Trophoblast cell (in vitro differentiated cells and primary cell): ENCODE measurements around the gene METTL21A.

Experiments
- DNase-seq, 2 donors: peaks; one replicate each; pipeline ENCODE4 v3.0.0-alpha.2; 2016
- H2AFZ ChIP-seq: 2 replicates; pipeline ENCODE4 v1.6.1; 2013; ENCODE audit warnings: low read length, moderate library complexity, mild to moderate bottlenecking; ENCODE audit not compliant: insufficient read depth, poor library complexity
- H2AK5ac ChIP-seq: 2 replicates; pipeline ENCODE4 v1.6.1; 2013; ENCODE audit warnings: mild to moderate bottlenecking, low read length
- H2BK120ac ChIP-seq: 2 replicates; pipeline ENCODE4 v1.6.1; 2013; ENCODE audit warnings: low read length, mild to moderate bottlenecking, moderate library complexity; ENCODE audit not compliant: insufficient read depth, poor library complexity
- H2BK12ac ChIP-seq: 2 replicates; pipeline ENCODE4 v1.6.1; 2013; ENCODE audit warnings: mild to moderate bottlenecking, low read length, moderate library complexity
- H2BK5ac ChIP-seq: 2 replicates; pipeline ENCODE4 v1.6.1; 2013; ENCODE audit warnings: low read length, low read depth, moderate library complexity, mild to moderate bottlenecking; ENCODE audit not compliant: poor library complexity
- H3K14ac ChIP-seq: 2 replicates; pipeline ENCODE4 v1.6.1; 2013; ENCODE audit warnings: mild to moderate bottlenecking, low read length
- H3K18ac ChIP-seq: 2 replicates; pipeline ENCODE4 v1.6.1; 2013; ENCODE audit warnings: mild to moderate bottlenecking, low read length
- H3K23ac ChIP-seq: 2 replicates; pipeline ENCODE4 v1.6.1; 2013; ENCODE audit warnings: low read length
- H3K27ac ChIP-seq: 2 replicates; pipeline ENCODE4 v1.5.1; 2013; ENCODE audit warnings: low read depth, mild to moderate bottlenecking, inconsistent platforms, low read length, moderate library complexity
- H3K27me3 ChIP-seq: 2 replicates; pipeline ENCODE4 v1.6.1; 2013; ENCODE audit warnings: inconsistent platforms, mild to moderate bottlenecking, low read length, moderate library complexity; ENCODE audit not compliant: insufficient read depth
- H3K36me3 ChIP-seq, 2 experiments: 1 replicate in 1 of 2; 2 replicates in 1 of 2; pipeline ENCODE4 v1.6.1; 2013; ENCODE audit warnings: low read length in 2 of 2, mild to moderate bottlenecking in 2 of 2, moderate library complexity in 1 of 2; ENCODE audit not compliant: insufficient read depth in 2 of 2, control insufficient read depth in 1 of 2
- H3K4ac ChIP-seq: 2 replicates; pipeline ENCODE4 v1.6.1; 2013; ENCODE audit warnings: low read depth, mild to moderate bottlenecking, low read length, moderate library complexity
- H3K4me1 ChIP-seq, 2 experiments: 1 replicate in 1 of 2; 2 replicates in 1 of 2; pipeline ENCODE4 v1.6.1; 2013; ENCODE audit warnings: low read length in 2 of 2, mild to moderate bottlenecking in 2 of 2, moderate library complexity in 1 of 2; ENCODE audit not compliant: insufficient read depth in 2 of 2, control insufficient read depth in 1 of 2
- H3K4me2 ChIP-seq: 2 replicates; pipeline ENCODE4 v1.6.1; 2013; ENCODE audit warnings: inconsistent platforms, mild to moderate bottlenecking, low read length, moderate library complexity
- H3K4me3 ChIP-seq: 2 replicates; pipeline ENCODE4 v1.5.1; 2013; ENCODE audit warnings: mild to moderate bottlenecking, low read depth, low read length, inconsistent platforms
- H3K79me1 ChIP-seq: one replicate; pipeline ENCODE4 v1.6.1; 2013; ENCODE audit warnings: low read length
- H3K79me2 ChIP-seq: 2 replicates; pipeline ENCODE4 v1.6.1; 2013; ENCODE audit warnings: low read length, mild to moderate bottlenecking; ENCODE audit not compliant: control insufficient read depth, insufficient read depth, poor library complexity
- H3K9ac ChIP-seq: 2 replicates; pipeline ENCODE4 v1.6.1; 2013; ENCODE audit warnings: mild to moderate bottlenecking, low read length
- H3K9me3 ChIP-seq: 2 replicates; pipeline ENCODE4 v1.6.1; 2013; ENCODE audit warnings: low read depth, mild to moderate bottlenecking, control low read depth, inconsistent platforms, low read length; ENCODE audit not compliant: insufficient read depth
- H4K12ac ChIP-seq: 2 replicates; pipeline ENCODE4 v1.6.1; 2013; ENCODE audit warnings: low read depth, mild to moderate bottlenecking, low read length, moderate library complexity
- H4K8ac ChIP-seq: 2 replicates; pipeline ENCODE4 v1.6.1; 2013; ENCODE audit warnings: low read depth, mild to moderate bottlenecking, low read length, moderate library complexity
- H4K91ac ChIP-seq: one replicate; pipeline ENCODE4 v1.6.1; 2013; ENCODE audit warnings: low read depth, mild to moderate bottlenecking, low read length, moderate library complexity
- WGBS: extraction: QIAGEN DNeasy Blood & Tissue Kit; methylation state at CpG from one replicate; pipeline ENCODE4 v1.1.7; 2013; ENCODE audit warnings: missing lambda C conversion rate; ENCODE audit not compliant: insufficient read length, insufficient coverage; ENCODE audit errors: extremely low coverage; 5-methylcytosine and 5-hydroxymethylcytosine counted together

The METTL21A gene

GRCh38 chr2:207616185-207616584 lies 9.0 kb downstream of the METTL21A start:
- Histone ChIP-seq H3K27ac (no peak overlapping the region), H3K4ac (no peak overlapping the region), H3K4me2 (no peak overlapping the region), H2BK120ac (no peak overlapping the region), H4K91ac (no peak overlapping the region), H2BK12ac (no peak overlapping the region), H2BK5ac (no peak overlapping the region), H3K27me3 (no peaks in the 10 kb centered on the region), H3K4me3 (no peak overlapping the region), H2AK5ac (no peak overlapping the region), H3K9ac (no peak overlapping the region), H3K14ac (no peak overlapping the region), H3K79me1 (peaks cover 1% of the 10 kb centered on the region), H2AFZ (no peak overlapping the region), H3K18ac (no peak overlapping the region), H3K79me2 (no peaks in the 10 kb centered on the region), H3K36me3 (peaks cover 2 to 5% of the 10 kb centered on the region in 2 experiments), H3K9me3 (no peaks in the 10 kb centered on the region), H4K12ac (no peak overlapping the region), H3K23ac (no peak overlapping the region), H4K8ac (no peak overlapping the region), H3K4me1 (peaks cover 2 to 5% of the 10 kb centered on the region in 2 experiments)
- WGBS, result no CpG with 5 or more reads among the region's 4 CpGs
- DNase-seq, result peak; percentile 66 to 68

GRCh38 chr2:207614824-207615223 lies 10.4 kb downstream of the METTL21A start:
- H4K12ac ChIP-seq, result no peak overlapping the region
- H3K18ac ChIP-seq, result no peak overlapping the region
- no peak overlapping the region for H3K4ac ChIP-seq
- no peak overlapping the region for H2BK12ac ChIP-seq
- WGBS, result no CpG with 5 or more reads among the region's 2 CpGs
- no peak overlapping the region for H3K4me3 ChIP-seq
- no peak overlapping the region for H2BK5ac ChIP-seq
- no peak overlapping the region for H2BK120ac ChIP-seq
- H3K9ac ChIP-seq, result no peak overlapping the region
- H3K23ac ChIP-seq, result no peak overlapping the region
- H3K79me2 ChIP-seq, result no peaks in the 10 kb centered on the region
- H3K27ac ChIP-seq, result no peak overlapping the region
- H3K4me2 ChIP-seq, result no peak overlapping the region
- no peaks in the 10 kb centered on the region for H3K9me3 ChIP-seq
- H3K4me1 ChIP-seq, result peaks cover 2 to 5% of the 10 kb centered on the region in 2 experiments
- DNase-seq, result no peak
- H3K14ac ChIP-seq, result no peak overlapping the region
- no peak overlapping the region for H4K8ac ChIP-seq
- peaks cover 2% of the 10 kb centered on the region in 2 experiments for H3K36me3 ChIP-seq
- H2AFZ ChIP-seq, result no peak overlapping the region
- H4K91ac ChIP-seq, result no peak overlapping the region
- no peak overlapping the region for H2AK5ac ChIP-seq
- H3K27me3 ChIP-seq, result no peaks in the 10 kb centered on the region
- peaks cover 1% of the 10 kb centered on the region for H3K79me1 ChIP-seq

- H2BK12ac ChIP-seq, result no peak overlapping the region
- H4K8ac ChIP-seq, result no peak overlapping the region
- no peak overlapping the region for H2BK5ac ChIP-seq
- no CpG with 5 or more reads among the region's 4 CpGs for WGBS
- H4K91ac ChIP-seq, result no peak overlapping the region
- H3K9ac ChIP-seq, result no peak overlapping the region
- H3K14ac ChIP-seq, result no peak overlapping the region
- H3K27me3 ChIP-seq, result no peaks in the 10 kb centered on the region
- peaks cover 0 to 2% of the 10 kb centered on the region in 2 experiments for H3K36me3 ChIP-seq
- no peak for DNase-seq
- H3K18ac ChIP-seq, result no peak overlapping the region
- H2AK5ac ChIP-seq, result no peak overlapping the region
- no peak overlapping the region for H3K23ac ChIP-seq
- no peak overlapping the region for H3K4ac ChIP-seq
- no peak overlapping the region for H3K4me3 ChIP-seq
- no peaks in the 10 kb centered on the region for H3K79me2 ChIP-seq
- no peak overlapping the region for H2BK120ac ChIP-seq
- peaks cover 2 to 5% of the 10 kb centered on the region in 2 experiments for H3K4me1 ChIP-seq
- no peak overlapping the region for H4K12ac ChIP-seq
- no peaks in the 10 kb centered on the region for H3K9me3 ChIP-seq
- H3K79me1 ChIP-seq, result peaks cover 1% of the 10 kb centered on the region
- no peak overlapping the region for H3K4me2 ChIP-seq
- H3K27ac ChIP-seq, result no peak overlapping the region
- H2AFZ ChIP-seq, result no peak overlapping the region
Observed at GRCh38 chr2:207612714-207613113, 12.5 kb downstream of the METTL21A start.

- WGBS, result no CpG with 5 or more reads among the region's 5 CpGs
- no peak overlapping the region for H2AFZ ChIP-seq
- H3K23ac ChIP-seq, result no peak overlapping the region
- no peak overlapping the region for H4K12ac ChIP-seq
- no peak overlapping the region for H4K8ac ChIP-seq
- no peak overlapping the region for H3K18ac ChIP-seq
- no peak overlapping the region for H2BK5ac ChIP-seq
- no peak overlapping the region for H3K14ac ChIP-seq
- H3K36me3 ChIP-seq, result peaks cover 0 to 1% of the 10 kb centered on the region in 2 experiments
- no peak overlapping the region for H3K4me2 ChIP-seq
- no peak for DNase-seq
- H3K79me1 ChIP-seq, result no peaks in the 10 kb centered on the region
- no peak overlapping the region for H3K4ac ChIP-seq
- H3K9ac ChIP-seq, result no peak overlapping the region
- no peak overlapping the region for H2BK120ac ChIP-seq
- no peak overlapping the region for H2AK5ac ChIP-seq
- no peaks in the 10 kb centered on the region for H3K9me3 ChIP-seq
- H3K4me1 ChIP-seq, result no peaks in the 10 kb centered on the region
- H3K79me2 ChIP-seq, result no peaks in the 10 kb centered on the region
- no peaks in the 10 kb centered on the region for H3K27me3 ChIP-seq
- H4K91ac ChIP-seq, result no peak overlapping the region
- H2BK12ac ChIP-seq, result no peak overlapping the region
- no peak overlapping the region for H3K27ac ChIP-seq
- no peak overlapping the region for H3K4me3 ChIP-seq
Observed at GRCh38 chr2:207606829-207607228, 18.4 kb downstream of the METTL21A start.
